ENCODE results near the gene DIAPH3.

Gene DIAPH3

GRCh38 chr13:59863621-59864020 lies 300.1 kb downstream of the DIAPH3 start:
- no peak for DNase-seq

DNA sequence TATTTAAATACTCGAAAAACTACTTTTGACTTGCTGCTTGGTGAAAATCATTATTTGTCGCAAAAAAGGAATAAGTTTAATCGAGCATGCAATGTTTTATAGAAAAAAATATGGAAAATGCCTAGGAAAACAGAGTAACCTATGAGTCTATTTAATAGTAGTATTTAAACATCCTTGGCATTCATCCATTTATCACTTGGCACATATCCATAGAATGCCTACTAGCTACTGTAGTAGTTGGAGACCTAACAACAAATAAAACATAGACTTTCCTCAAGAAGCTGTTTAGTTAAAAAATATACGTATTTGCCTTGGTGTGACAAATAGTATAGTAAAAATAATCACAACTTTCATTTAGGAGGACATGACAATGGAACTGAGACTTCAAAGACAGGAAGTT lies 302.1 kb downstream of the DIAPH3 start:
- no peak for DNase-seq

DNA sequence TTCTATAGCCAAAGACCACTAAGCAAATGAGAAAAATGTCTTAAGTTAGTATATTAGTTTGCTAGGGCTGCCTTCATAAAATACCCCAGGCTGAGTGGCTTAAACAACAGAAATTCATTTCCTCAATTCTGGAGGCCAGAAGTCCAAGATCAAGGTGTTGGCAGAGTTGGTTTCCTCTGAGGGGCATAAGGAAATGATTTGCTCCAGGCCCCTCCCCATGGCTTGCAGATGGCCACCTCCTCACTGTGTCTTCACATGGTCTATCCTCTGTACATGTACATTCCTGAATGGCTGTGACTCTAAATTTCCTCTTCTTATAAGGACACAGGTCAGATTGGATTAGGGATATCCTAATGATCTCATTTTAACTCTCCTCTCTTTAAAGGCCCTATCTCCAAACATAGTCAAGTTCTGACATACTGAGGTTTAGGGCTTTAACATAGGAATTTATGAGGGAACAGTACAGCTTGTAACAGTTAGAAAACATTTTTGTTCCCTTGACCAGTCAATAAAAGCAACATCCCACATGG lies 307.4 kb downstream of the DIAPH3 start:
- DNase-seq, result no peak

DNA sequence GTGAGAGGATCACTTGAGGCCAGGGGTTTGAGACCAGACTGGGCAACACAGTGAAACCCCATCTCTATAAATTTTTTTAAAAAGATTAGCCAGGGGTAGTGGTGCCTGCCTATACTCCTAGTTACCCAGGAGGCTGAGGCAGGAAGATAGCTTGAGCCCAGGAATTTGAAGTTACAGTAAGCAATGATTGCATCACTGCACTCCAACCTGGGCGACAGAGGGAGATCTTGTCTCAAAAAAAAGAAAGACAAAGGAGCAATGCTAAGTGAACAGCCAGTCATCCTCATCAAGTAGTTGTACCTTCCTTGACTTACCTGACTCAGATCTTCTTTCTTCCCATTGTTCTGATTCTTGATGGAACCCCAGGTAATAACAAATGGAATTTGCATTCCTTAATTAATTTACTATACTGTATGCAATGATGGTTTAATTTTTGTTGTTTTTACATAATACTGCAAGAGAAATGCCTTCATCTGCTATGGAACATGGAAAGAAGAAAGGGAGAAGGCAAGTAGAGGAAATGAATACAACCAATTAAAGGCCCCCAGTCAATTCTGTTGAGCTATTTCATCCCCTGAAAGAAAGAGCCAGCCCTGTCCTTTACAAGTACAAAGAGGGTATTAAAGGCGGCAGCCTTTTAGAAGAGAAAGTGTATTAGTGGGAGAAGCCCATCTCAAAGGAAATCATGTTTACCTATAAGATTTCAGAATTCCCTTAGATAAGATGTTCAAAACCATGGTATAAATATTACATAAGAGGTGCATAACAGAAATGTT lies 316.7 kb downstream of the DIAPH3 start:
- no peak for DNase-seq

- DNase-seq, result no peak
These were observed 320.7 kb downstream of the DIAPH3 start for GRCh38 chr13:59843040-59843439.

- no peak for DNase-seq
These were observed 321.2 kb downstream of the DIAPH3 start for GRCh38 chr13:59842507-59842906.

DNA sequence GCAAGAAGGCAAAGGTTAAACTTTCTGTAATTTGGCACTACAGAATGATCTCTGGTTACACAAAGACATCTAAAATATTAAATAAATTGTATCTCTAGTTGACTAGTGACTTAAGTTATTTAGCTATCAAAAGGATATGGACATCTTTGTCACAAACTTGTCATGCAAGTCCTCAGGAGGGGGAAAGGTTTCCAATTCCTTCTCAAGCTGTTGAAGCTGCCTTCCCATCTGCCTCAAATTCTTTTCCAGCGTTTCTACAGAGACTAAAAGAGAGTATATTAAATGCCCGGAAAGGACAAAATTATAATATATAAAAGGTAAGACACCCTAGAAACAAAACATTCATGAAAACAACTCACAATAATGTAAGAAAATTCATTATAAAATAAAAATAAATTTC lies 324.5 kb downstream of the DIAPH3 start:
- DNase-seq, result no peak

DNA sequence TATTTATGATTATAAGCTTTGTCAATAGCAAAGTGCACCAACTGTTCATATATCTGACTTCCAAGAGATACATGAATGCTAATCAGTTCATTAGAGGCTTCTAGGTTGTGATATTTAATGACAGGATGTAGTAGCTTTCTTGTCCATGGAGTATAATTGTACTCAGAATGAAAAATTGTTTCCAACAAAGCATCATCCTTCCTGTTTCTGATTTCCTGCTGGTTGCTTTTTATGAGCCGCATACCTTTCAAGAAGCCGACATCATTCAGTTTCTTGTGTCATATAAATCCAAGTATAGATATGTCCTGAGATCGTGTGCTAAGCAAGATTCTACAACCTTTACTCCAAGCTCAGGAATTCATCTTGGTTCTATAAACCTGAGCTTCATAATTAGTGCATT lies 326.6 kb downstream of the DIAPH3 start:
- DNase-seq, result no peak

- DNase-seq, result no peak
These were observed 328.2 kb downstream of the DIAPH3 start for GRCh38 chr13:59835569-59835968.

GRCh38 chr13:59834801-59835200 lies 328.9 kb downstream of the DIAPH3 start:
- no peak for DNase-seq

DNA sequence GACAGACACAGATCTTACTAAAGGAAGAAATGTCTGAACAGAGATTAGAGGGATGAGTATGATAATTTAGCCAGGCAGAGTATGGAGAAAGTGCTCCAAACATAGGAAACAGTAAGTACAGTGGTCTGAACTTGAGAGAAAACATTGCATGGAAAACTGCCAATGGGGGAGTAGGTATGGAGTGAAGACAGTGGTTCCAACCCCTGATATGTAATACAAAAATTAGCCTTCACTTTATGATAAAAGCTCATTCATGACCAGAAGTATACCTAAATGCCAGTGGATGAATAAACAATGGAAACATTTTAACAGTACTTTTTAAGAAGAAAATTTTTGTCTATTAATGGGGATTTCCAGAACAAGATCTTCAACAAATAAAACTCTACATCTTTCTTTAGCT lies 334.0 kb downstream of the DIAPH3 start:
- DNase-seq, result no peak

- no peak for DNase-seq
These were observed 340.2 kb downstream of the DIAPH3 start for GRCh38 chr13:59823486-59823885.

- no peak for DNase-seq
These were observed 354.2 kb downstream of the DIAPH3 start for GRCh38 chr13:59809564-59809963.

DNA sequence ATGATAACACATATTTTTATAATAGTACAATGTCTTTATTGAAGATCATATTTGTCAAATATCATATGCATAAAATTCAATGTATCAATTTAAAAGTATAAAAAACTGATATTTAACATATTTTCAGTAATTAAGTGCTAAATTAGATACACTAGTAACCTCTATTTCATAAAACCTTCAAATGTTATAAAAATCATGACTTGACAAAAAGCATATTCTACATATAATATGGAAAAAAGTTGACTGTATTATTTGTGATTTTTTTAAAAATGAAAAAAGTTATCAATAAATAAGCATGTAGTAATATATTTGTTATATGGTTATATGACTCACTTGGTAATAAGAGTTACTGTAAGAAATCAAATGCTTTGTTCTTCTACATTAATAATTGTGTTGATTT lies 356.9 kb downstream of the DIAPH3 start:
- DNase-seq, result no peak

- no peak for DNase-seq
These were observed 362.4 kb downstream of the DIAPH3 start for GRCh38 chr13:59801107-59801880.

DNA sequence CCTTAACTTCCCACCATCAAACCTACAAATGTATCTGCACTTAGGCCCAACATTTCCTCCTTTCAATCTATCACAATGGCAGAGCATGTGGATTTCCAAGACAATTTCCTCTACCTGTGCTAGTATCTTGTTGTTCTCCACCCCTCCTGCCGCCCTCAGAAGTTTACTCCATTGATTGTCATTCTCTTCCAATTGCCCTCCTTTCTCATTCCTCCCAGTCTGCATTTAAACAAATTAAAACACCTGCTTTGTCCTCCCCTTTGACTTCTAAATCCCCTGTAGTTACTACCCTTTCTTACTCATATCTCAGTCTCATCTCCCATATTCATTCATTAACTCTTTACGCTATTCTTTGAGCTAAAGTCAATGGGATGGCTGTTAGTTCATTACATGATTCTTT lies 370.6 kb downstream of the DIAPH3 start:
- no peak for DNase-seq

DNA sequence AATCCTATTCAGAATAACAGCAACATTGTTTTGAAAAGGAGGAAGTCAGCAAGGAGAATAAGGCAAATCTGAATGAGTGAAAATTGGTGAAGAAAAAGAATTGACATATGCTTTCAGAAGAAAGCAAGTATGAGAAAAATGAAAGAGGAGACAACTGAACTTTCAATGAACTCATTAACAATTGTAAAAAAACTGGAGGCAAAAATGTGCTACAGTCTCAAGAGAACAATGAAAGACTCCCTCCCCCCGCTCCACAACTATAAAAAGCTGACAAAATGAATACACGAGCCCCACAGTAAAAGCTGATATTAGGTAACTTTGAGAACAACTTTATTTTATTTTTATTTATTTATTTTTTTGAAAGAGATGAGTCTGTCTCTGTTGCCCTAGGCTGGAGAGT lies 373.1 kb downstream of the DIAPH3 start:
- no peak for DNase-seq

GRCh38 chr13:59789558-59789957 lies 374.2 kb downstream of the DIAPH3 start:
- DNase-seq, result no peak

GRCh38 chr13:59787679-59788078 lies 376.0 kb downstream of the DIAPH3 start:
- DNase-seq, result no peak

DNA sequence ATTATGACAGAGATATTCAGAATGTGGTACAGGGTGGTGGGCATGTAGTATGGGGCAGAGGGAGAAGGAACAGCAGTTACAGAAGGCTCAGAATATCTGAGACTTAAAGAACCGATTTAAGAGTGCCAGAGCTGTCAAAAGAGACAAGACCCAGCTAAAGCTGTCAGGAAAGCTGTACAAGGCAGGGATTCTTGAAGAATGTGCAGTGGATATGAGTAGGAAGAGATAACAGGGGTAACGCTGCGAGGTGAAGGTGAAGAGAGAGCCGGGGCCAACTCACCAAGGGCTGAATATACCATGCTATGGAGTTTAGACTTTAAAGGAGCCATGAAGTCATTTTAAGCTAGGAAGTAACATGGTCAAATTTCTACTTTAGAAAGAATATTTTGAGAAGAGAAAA lies 381.0 kb downstream of the DIAPH3 start:
- no peak for DNase-seq

- DNase-seq, result no peak
These were observed 383.7 kb downstream of the DIAPH3 start for GRCh38 chr13:59780058-59780457.

GRCh38 chr13:59776924-59777690 lies 386.6 kb downstream of the DIAPH3 start:
- DNase-seq, result no peak

DNA sequence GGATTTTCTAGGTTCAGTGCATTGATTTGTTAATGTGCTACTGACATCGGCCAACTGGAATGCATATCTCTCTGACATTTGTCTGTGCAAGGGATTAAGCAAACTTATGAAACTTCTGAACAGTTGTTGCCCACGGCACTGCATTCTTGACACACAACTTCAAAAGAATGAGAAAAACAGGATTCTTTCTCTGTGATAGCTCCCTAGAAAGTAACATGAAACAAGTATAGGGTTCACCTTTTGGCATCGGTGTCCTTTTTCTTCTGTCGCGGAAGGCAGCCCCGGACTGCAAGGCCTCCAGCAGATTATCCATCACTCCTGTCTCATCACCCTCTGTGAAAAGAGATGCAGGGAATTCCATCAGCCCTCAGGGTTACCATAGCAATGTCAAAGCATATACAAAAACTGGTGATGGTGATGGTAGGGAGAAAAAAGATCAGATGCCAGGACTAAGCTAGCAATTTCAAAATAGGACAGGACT lies 389.2 kb downstream of the DIAPH3 start:
- DNase-seq, result no peak
